Lung (tissue), 12 donors: Measurements from ENCODE around the gene CABLES2. TPM values are rescaled to one million over a fixed set of nuclear protein-coding genes. Genes with fewer than 3 reads are reported as not detected.

Experiments
- ATAC-seq: fragments of 200-7000 bp; cut with Tn5 transposase; one replicate; pipeline ENCODE4 v1.9.1; 2020; ENCODE audit warnings: moderate number of reproducible peaks; ENCODE audit not compliant: insufficient read depth, low FRiP score
- DNase-seq, 3 donors: peaks; one replicate each; pipeline ENCODE4 v3.0.0-alpha.2; 2013 to 2017
- H3K27ac ChIP-seq, 2 donors: one replicate each; pipeline ENCODE4 v1.5.1; 2013; ENCODE audit warnings: mild to moderate bottlenecking in 2 of 2, moderate library complexity in 2 of 2, control low read depth in 1 of 2, inconsistent platforms in 1 of 2, low read depth in 1 of 2, low read length in 1 of 2
- H3K27me3 ChIP-seq, 3 donors: one replicate each; pipeline ENCODE4 v1.5.1; 2013; ENCODE audit warnings: low read length in 2 of 3; ENCODE audit not compliant: control insufficient read depth in 3 of 3, insufficient read depth in 3 of 3
- H3K36me3 ChIP-seq, 4 donors: one replicate each; pipeline ENCODE4 v1.5.1; 2013; ENCODE audit warnings: low read length in 4 of 4, mild to moderate bottlenecking in 1 of 4, moderate library complexity in 1 of 4; ENCODE audit not compliant: control insufficient read depth in 4 of 4, insufficient read depth in 4 of 4
- H3K4me1 ChIP-seq, 5 donors: one replicate each; pipeline ENCODE4 v1.5.1; 2013; ENCODE audit warnings: low read length in 5 of 5, mild to moderate bottlenecking in 2 of 5, moderate library complexity in 1 of 5; ENCODE audit not compliant: control insufficient read depth in 5 of 5, insufficient read depth in 5 of 5
- H3K4me3 ChIP-seq: one replicate; pipeline ENCODE4 v1.5.1; 2013; ENCODE audit warnings: mild to moderate bottlenecking, control low read depth, moderate library complexity
- H3K9ac ChIP-seq, 2 donors: one replicate each; pipeline ENCODE4 v1.5.1; 2013; ENCODE audit warnings: low read length in 2 of 2, control low read depth in 1 of 2; ENCODE audit not compliant: insufficient read depth in 1 of 2
- H3K9me3 ChIP-seq, 4 donors: one replicate each; pipeline ENCODE4 v1.5.1; 2013; ENCODE audit warnings: low read length in 3 of 4, mild to moderate bottlenecking in 1 of 4, moderate library complexity in 1 of 4; ENCODE audit not compliant: control insufficient read depth in 4 of 4, insufficient read depth in 3 of 4
- CTCF ChIP-seq: IDR thresholded peaks from 2 replicates; pipeline ENCODE4 v1.5.1; 2012; ENCODE audit warnings: mild to moderate bottlenecking; ENCODE audit errors: control extremely low read depth, extremely low read depth
- WGBS, 2 donors: extraction: QIAGEN DNeasy Blood & Tissue Kit; methylation state at CpG; one replicate each; pipeline ENCODE4 v1.1.7; 2013; 5-methylcytosine and 5-hydroxymethylcytosine counted together
- polyA plus RNA-seq, 2 donors: library from polyadenylated mRNA; stranded (reverse); fragments of 200-250 nt; gene quantifications; one replicate each; pipeline ENCODE4 v1.2.1, GENCODE V29; 2013
- total RNA-seq, 2 donors: library from RNA; depleted of rRNA in 1 of 2; stranded (reverse); fragments of >200 nt in 1 of 2; gene quantifications; one replicate each; pipeline ENCODE4 v1.2.1, GENCODE V29; 2014 to 2021
- donor health status: control.
- donor health status: control.
- donor health status: Bipolar disorder and iron deficiency.
- donor health status: healthy.
- donor health status: DM: yes; HTN: yes; CAD: no.

CABLES2 gene
- total and polyA plus RNA-seq, 4 donors = 1.9 to 4.4 (median 3.6) TPM

- no peak overlapping the region for H3K9ac ChIP-seq
- peaks cover 0 to 7% (median 3%) of the 10 kb centered on the region in 4 donors for H3K36me3 ChIP-seq
- no peak overlapping the region for H3K4me3 ChIP-seq
- no peaks in the 10 kb centered on the region for H3K27me3 ChIP-seq
- H3K9me3 ChIP-seq = no peaks in the 10 kb centered on the region
- peak overlapping the region; percentile 81 to 86 for H3K27ac ChIP-seq
- H3K4me1 ChIP-seq = peaks cover 2 to 47% (median 26%) of the 10 kb centered on the region in 5 donors
- TF ChIP-seq CTCF = no peak
- no peak for ATAC-seq
- WGBS, 2 donors = 59 to 71% methylated on average over 16 of the region's 16 CpGs
- DNase-seq = no peak
Measured at GRCh38 chr20:62381202-62381797, 25.8 kb downstream of the CABLES2 start.

- ATAC-seq (no peak), DNase-seq (peak; percentile 51 to 60 (median 59))
- TF ChIP-seq CTCF = no peak
- Histone ChIP-seq H3K4me3 (no peak overlapping the region), H3K27ac (peak overlapping the region in 1 of 2 donors; percentile 77), H3K27me3 (no peaks in the 10 kb centered on the region), H3K4me1 (peaks cover 0 to 60% (median 32%) of the 10 kb centered on the region in 5 donors), H3K36me3 (peaks cover 0 to 7% (median 3%) of the 10 kb centered on the region in 4 donors), H3K9ac (no peak overlapping the region), H3K9me3 (no peaks in the 10 kb centered on the region)
- 63 to 83% methylated on average over 22 of the region's 22 CpGs for WGBS, 2 donors
Measured at GRCh38 chr20:62378215-62378614, 28.9 kb downstream of the CABLES2 start.

DNA sequence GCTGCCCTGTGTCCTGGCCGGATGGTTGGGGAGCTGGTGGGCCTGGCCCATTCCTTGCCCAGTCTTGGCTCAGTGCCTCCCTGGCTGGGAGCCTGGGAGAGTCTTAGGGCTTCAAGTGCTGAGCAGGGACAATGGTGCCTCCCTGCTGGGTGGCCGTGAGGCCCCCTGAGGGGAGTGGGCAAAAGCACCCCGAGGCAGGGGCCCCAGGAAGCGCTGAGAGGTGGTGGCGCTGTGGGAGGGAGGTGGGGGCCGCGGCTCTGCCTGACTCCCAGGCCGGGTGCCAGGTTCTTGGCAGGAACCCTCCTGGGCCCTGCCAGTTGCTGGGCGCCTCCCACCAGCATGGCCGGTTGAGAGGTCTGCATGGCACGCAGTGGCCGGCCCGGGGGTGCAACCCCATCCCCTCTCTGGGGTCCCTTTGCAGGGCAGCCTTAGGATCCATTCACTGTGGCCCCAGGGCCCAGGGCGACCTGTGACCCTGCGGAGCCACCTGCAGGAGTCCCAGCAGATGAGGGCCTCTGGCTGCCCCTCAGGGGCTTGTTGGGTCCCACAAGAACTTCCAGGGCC lies 29.4 kb downstream of the CABLES2 start:
- Histone ChIP-seq H3K9ac (peak overlapping the region in 1 of 2 donors; percentile 23), H3K9me3 (no peaks in the 10 kb centered on the region), H3K4me3 (no peak overlapping the region), H3K4me1 (peaks cover 0 to 60% (median 32%) of the 10 kb centered on the region in 5 donors), H3K36me3 (peaks cover 0 to 7% (median 3%) of the 10 kb centered on the region in 4 donors), H3K27ac (peak overlapping the region in 1 of 2 donors; percentile 77), H3K27me3 (no peaks in the 10 kb centered on the region)
- no peak for TF ChIP-seq CTCF
- 51 to 75% methylated on average over 15 of the region's 15 CpGs for WGBS, 2 donors
- DNase-seq (peak; percentile 51 to 67 (median 60)), ATAC-seq (no peak)
